Hindlimb muscle (tissue), 1 donor: ENCODE measurements around the gene PALD1. TPM values are rescaled to one million over a fixed set of nuclear protein-coding genes. Genes with fewer than 3 reads are reported as not detected.

ENCODE experiments used
- DNase-seq: peaks from one replicate; pipeline ENCODE4 v3.0.0-alpha.2; 2013
- polyA plus RNA-seq: library from polyadenylated mRNA; unstranded; fragments of 120-200 nt; gene quantifications from one replicate; pipeline ENCODE4 v1.2.1, GENCODE V29; 2013; ENCODE audit not compliant: insufficient read length

Gene PALD1
- polyA plus RNA-seq: 22.7 TPM

DNA sequence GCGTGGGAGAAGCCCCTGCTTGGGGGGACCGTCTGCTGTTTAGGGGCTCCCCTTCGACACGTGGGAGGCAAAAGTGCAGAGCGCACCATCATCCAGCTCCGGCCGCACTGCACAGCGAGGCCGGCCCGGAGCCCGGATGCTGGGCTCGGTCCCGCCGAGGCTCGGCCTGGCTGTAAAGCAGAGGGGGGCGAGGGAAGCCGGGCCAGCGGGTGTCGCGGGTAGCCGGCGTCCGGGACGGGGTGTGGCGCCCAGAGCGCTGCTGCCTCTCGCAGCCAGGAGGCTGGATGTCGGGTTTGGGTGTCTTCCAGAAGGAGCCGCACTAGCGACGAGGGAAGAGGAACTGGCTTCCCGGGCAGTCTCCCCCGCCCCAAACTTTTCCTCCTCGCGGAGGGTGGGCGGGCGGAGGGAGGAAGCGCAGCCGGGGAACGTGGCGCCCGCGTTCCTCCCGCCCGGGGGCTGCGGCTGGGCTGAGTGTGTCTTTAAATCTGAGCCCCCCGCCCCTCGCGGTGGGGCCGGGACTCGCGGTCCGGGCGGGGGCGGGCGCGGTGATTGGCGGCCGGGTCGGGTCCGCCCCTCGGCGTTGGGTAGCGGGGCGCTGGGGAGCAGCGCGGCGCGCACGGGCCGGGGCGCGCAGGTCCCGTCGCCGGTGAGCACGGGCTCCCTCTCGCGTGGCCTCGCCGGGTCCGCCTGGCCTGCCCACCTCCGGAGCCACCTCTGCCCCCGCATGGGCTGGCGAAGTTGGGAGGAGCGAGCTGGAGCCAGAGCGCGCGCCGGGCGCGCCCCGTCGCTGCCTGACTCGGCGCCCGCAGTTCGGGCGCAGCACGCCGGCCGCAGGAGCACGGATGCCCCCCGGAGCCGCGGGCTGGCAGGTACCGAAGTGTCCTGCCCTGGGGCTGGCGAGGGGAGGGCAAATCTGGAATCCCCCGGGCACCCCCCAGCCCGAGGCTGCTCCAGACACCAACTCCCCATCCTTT, at the start of gene PALD1:
Gene PALD1 (plus strand): TSS at position 577 of the 974 bp plus-strand sequence. CDS start 47,185 bp downstream, outside the sequence.
- DNase-seq: peak; percentile 82

- peak; percentile 36 for DNase-seq
Measured at GRCh38 chr10:70430493-70431445, 47.8 kb upstream of the PALD1 start.

GRCh38 chr10:70432101-70432500, 46.5 kb upstream of the PALD1 start:
- no peak for DNase-seq

GRCh38 chr10:70432561-70433263, 45.9 kb upstream of the PALD1 start:
- DNase-seq: no peak

DNA sequence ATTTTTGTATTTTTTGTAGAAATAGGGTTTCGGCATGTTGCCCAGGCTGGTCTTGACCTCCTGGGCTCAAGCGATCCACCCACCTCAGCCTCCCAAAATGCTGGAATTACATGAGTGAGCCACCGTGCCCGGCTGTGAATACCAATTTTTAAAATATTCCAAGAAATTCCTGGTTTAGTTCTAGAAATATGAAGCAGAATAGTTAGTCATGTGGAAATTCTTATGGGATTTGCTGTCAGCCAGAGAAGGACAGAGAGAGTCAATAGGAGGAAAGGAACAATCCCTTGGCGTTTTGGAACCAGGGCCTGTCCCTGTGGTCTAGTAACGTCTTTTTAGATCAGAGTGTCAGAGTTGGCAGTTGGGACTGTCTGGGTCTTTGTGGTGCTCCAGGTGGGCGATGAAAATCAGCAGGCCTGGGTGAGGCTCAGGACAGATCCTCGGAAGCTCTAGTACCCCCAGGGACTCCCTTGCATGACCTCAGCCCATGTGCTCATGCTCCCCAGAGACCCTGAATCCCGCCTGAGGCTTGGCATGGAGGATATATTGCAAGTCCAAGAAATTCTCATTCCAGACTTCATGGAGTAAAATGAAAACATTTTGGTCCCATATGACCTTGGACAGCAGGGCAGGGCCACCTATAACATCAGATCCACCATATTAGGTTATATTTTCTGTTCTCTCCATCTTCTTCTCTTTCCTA, 44.8 kb upstream of the PALD1 start:
- DNase-seq: no peak

DNA sequence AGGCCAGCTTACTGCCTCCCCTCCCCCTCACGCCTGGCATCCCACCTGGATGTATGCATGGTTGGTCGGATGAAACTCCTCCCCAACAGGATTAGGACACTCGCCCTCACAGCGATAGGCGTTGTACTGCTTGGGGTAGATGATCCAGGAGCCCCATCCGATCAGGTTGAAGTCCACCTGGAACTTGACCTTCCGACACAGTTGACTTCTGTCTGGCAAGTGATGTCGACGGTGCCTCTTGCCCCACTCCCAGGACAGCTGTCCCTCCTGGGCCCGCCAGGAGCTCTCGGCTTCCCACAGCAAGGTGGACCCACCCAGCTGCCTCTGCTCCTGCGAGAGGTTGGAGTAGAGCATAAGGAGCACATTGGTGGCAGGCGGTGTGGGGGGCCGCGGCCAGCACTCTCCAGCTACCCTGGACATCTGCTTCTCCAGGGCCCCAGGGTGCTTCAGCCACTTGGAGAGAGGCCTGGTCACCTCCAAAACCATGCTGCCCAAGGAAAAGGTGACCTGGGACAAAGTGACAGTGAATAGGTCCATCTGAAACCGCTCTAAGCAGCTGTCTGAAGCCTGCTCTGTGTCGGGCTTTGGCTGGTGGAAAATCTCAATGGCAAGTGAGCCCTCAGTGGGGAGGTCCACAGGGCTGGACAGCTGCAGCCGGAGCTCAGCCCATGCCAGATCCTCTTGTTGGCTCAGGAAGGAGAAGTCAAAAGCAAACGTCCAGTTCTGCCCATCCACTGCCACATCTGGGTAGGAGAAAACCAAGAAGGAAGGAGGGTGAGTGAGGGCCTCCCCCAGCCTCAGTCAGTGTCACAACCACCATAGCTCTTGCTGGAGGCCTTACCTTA, 43.1 kb upstream of the PALD1 start:
- peak; percentile 26 for DNase-seq

DNA sequence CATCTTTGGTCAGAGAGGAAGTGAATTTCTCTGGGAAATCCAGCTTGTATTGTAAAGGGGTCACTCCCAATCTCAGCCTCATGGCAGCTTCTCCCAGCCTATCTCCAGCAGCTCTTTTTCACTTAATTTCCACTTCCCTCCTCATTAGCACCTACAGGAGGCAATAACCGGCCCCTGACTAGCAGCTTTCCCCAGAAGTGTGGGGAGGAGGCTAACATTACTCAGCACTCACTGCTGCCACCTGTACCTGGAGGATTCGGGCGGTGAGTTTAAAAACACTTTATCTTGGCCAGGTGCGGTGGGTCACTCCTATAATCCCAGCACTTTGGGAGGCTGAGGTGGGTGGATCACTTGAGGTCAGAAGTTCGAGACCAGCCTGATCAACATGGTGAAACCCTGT, 40.8 kb upstream of the PALD1 start:
- DNase-seq: no peak

DNA sequence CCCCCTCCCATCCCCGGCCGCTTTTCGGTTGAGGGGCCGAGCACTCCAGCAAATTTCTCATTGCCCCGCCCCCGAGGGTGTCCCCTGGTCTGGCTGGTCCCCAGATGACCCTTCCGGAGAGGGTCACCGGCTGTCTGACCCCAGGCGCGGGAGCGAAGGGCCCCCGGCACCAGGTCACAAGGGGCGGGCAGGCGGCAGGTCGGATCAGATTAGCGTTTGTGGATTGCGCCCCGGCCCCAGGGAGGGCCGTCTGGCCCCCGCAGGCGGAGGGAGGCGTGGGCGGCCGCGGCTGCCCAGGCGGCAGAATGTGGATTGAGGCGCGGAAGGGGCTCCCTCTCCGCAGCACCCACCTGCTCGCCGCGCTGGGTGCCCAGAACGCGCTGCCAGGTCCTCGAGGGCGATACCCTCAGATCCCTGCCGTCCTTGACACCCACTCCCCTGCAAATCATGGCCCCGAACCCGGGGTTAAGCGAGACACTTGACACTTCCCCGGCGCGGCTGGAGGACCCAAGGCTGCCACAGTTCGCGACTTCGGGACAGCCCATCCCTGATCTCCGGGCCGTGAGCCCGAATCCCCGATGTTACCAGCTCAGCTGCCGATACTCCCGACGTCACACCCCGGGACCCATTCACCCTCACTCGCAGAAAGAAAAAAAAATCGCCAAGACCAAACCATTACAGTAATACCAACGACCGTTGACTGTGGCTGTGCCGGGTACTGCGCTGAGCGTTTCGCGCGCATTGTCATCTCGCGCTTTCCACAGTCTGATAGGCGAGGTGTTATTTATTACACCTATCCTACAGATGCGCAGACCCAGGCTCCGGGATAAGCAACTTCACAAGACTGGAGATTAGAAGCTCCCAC, 38.0 kb upstream of the PALD1 start:
- DNase-seq: no peak

DNA sequence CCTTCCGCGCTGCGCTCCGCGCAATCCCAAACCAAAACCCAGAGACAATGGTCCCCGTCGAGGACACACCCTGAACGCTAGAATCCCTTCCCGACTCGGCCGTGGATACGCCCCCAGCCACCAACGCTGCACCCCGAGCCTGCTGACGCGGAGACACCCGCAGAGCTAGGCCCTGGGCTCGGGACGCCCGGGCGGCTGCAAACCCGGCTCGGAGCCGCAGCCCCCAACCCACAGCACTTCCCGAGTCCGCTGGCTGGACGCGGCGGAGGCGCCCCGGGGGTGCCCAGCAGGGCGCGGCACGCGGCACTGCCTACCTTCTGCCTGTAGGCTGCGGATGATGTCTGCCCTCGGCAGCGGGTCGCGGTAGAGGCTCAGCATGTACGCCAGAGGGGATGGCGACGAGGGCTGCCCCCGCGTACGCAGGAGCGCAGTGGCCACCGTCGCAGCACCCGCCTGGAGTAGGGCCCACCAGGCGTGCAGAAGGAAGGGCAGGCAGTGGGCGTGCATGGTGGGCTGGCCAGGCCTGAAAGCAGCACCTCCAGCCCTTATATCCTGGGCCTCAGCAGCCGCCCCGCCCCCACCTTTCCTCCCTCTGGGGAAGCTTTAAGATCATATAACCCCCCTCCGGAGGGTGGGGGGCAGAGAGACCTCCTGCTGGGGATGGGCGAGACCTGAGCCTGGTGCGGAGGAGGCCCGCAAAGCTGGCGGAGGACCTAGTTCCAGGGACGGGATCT, 37.2 kb upstream of the PALD1 start, which contains the start of gene NODAL:
Gene NODAL (minus strand): TSS at position 521 of the 734 bp plus-strand sequence. CDS start 14 bp downstream, at position 507.
- no peak for DNase-seq

DNA sequence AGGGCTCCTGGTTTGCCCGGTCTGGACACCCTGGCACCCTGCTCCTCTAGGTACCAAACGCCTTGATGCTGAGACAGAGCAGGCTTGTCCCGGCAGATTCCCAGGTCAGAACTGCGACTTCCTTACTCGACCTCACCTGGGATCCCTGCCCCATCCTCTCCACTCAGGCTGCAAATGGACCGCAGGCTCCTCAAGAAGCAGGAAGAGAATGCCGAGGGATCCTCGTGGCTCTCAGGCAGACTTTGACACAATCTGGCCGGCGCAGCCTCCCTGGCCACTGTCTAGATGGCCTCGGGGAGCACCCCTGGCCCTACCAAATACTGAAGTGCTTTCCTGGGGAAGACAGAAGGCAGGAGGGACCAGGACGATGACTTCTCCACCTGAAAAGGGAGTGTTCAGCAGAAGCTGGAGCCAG, 36.7 kb upstream of the PALD1 start:
- no peak for DNase-seq

DNA sequence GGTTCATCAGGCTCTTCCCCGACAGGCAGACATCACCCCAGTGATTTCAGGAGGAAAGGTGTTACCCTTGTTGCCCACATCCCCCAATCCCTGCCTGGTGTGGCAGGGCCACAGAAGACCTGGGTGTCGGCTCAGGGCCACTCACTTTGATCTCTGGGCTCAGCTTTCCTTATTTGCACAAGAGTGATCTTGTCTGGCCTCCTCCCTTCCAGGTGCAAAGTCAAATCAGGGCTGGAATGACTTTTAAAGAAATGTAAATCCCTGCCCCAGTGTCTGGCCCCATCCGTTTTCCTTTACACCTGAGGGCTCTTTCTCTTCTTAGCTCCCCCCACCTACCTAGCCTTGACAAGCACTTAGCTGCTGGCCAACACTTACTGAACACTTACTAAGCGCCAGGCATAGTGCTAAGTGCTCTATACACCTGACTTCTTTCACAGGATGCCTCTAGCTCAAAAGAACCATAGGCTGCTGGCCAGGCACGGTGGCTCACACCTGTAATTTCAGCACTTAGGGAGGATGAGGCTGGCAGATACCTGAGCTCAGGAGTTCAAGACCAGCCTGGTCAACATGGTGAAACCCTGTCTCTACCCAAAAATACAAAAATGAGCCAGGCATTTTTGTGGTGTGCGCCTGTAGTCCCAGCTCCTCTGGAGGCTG, 36.1 kb upstream of the PALD1 start:
- no peak for DNase-seq

DNA sequence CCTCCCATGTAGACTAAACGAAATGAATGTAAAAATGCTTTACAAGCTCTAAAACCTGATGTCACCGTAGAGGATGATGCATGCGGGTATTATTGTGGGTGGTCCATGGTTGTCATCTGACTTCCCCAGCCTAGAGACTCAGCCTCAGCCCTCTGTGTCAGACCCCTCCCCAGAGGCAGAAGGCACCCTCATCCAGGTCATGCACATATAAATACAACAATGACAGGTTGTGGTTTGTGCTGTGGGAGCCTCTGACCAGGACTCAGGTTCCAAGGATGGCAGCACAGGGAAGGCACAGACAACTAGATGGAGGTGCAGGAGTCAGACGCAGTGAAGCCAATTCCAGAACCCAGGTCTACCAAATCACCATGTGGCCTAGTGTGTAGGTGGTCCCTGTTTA, 33.8 kb upstream of the PALD1 start:
- no peak for DNase-seq

DNA sequence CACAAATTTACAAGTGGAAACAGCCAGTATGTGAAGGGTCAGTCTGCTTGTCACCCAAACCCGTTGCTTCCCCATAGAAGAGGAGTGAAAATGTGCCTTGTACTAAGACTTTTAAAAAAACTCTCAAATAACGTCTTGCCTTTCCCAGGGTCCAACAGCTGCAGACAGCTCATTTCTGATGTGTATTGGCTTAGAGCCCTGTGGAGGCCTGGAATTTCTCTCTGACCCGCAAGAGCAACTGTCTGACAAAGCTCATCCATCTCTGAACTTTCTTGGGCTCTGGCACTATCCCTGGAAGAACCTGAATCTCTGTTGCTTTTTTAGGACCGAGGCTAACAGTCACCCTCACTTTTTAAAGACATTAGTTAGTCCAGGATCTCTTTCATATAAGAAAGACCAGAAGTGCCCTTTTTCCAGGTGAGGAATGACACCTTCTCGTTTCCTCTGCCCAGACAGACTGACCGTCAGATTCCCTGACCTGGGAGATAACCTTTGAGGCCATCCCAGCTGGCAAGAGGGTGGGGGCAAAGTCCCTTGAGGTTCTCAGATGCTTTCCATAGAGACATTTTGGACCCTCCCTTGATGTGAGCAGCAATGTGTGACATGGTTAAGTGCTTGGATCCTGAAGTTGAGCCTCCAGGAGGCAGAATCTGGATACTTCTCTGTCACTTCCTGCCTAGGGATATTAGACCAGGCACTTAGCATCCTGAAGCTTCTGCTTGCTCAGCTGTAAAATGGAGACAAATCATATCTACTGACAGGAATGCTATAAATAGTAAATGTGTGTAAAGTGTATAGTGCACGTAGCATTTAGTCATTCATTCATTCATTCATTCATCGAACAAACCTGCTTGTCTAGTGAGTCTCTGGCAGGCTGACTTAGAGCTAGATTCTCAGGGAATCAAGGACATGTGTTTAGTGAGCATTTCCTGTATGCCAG, 32.6 kb upstream of the PALD1 start:
- DNase-seq: peak; percentile 65

DNA sequence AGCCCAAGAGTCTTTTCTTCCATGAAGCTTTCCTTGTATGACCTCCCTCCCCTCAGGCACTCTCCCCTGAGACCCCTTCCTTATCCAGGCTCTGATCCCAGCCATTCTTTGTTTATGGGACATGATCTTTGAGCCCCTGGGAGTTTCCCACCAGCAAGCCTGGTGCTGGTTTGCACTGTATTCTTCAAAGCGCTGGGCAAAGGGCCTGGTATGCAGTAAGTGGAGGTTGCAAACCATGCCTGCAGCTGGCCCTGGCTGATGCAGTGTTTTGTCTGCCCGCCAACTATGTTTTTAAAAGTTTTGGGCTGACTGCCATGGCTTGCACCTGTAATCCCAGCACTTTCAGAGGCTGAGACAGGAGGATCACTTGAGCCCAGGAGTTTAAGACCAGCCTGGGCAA, 30.3 kb upstream of the PALD1 start:
- DNase-seq: no peak

DNA sequence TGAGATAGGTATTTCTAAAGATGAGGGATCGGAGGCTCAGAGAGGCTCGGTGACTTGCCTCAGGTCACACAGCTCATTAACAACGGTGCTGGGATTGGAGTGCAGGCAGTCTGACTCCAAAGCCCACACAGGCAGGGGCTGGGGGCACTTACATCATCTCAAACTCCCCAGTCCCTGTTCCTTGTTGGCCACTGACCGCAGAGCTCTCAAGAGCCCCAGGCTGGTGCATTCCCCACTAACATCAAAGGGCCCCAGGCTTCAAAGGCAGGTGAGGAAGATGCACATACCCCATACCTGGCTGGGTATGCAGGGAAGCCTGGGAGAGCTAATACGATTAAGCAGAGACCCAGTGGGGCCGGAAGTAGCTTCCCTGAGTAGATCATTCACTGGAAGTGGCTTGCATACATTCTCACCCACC, 23.3 kb upstream of the PALD1 start:
- DNase-seq: no peak

DNA sequence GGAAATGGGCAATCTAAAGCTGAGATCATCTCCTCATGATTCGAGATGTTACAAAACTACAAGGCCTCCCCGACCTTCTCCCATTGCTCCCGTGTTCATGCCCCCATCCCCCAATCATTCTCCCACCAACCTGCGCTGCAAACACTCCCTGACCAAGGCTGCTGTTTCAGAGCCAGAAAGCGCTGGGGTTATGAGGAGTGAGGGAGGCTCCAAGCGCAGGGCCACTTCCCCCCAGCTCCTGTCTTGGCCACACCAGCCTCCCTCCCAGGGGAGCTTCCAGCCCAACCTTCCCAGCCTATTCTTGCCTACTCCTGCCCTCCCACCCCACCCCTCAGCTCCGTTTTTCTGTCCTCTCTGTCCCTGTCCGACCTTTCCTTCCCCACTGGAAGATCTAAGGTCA, 22.4 kb upstream of the PALD1 start:
- no peak for DNase-seq

DNA sequence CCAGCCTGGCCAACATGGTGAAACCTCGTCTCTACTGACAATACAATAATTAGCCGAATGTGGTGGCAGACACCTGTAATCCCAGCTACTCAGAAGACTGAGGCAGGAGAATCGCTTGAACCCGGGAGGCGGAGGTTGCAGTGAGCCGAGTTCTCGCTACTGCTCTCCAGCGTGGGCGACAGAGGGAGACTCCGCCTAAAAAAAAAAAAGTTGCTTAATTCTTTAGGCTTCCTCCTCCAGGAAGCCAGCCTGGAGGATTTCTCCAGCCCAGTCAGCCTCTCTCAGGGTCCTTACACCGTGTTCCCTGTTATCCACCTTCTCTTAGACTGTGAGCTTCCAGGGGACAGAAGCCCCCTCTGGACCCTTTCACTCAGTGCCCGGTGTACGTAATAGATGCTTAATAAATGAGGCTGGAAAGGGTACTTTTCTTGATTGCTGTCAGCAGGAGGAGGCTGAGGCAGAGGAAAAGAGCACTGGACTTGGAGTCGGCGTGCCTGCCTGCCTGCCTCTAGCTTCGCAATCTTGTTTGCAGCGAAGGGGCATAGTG, 20.7 kb upstream of the PALD1 start:
- no peak for DNase-seq
